Natural killer cell (primary cell): ENCODE measurements around the gene BAZ1A. TPM values are rescaled to one million over a fixed set of nuclear protein-coding genes. Genes with fewer than 3 reads are reported as not detected.

ENCODE experiments used
- ATAC-seq, 3 donors: fragments of 150-1000 bp in 2 of 3; fragments of 200-7000 bp in 1 of 3; cut with Tn5 transposase; 1 replicate in 1 of 3; 2 replicates in 2 of 3; pipeline ENCODE4 v1.10.0; 2021; ENCODE audit warnings: mild to moderate bottlenecking in 2 of 3, moderate library complexity in 2 of 3
- DNase-seq, 2 donors: peaks; one replicate each; pipeline versions ENCODE4 v3.0.0 to v3.0.0-alpha.2; 2013 to 2021; ENCODE audit warnings: mixed read lengths in 1 of 2
- H3K27ac ChIP-seq: one replicate; pipeline ENCODE4 v1.5.1; 2013; ENCODE audit warnings: mild to moderate bottlenecking, low read length
- H3K27me3 ChIP-seq: one replicate; pipeline ENCODE4 v1.6.1; 2013; ENCODE audit warnings: low read length; ENCODE audit not compliant: control insufficient read depth, insufficient read depth
- H3K36me3 ChIP-seq: one replicate; pipeline ENCODE4 v1.6.1; 2013; ENCODE audit warnings: low read length; ENCODE audit not compliant: control insufficient read depth, insufficient read depth
- H3K4me1 ChIP-seq: one replicate; pipeline ENCODE4 v1.6.1; 2013; ENCODE audit warnings: low read length; ENCODE audit not compliant: control insufficient read depth, insufficient read depth
- H3K4me3 ChIP-seq: one replicate; pipeline ENCODE4 v1.5.1; 2013; ENCODE audit warnings: low read length
- H3K9me3 ChIP-seq: one replicate; pipeline ENCODE4 v1.6.1; 2013; ENCODE audit warnings: low read length; ENCODE audit not compliant: control insufficient read depth, insufficient read depth
- H3K27ac Mint-ChIP-seq, 2 donors: one replicate each; pipeline ENCODE4 v1.8.0; 2022; ENCODE audit warnings: mild to moderate bottlenecking in 2 of 2, mixed read lengths in 2 of 2, moderate library complexity in 1 of 2
- H3K27me3 Mint-ChIP-seq, 2 donors: one replicate each; pipeline ENCODE4 v1.8.0; 2022; ENCODE audit warnings: low read depth in 2 of 2, mixed read lengths in 2 of 2
- H3K36me3 Mint-ChIP-seq: one replicate; pipeline ENCODE4 v1.8.0; 2022; ENCODE audit warnings: mixed read lengths
- H3K4me1 Mint-ChIP-seq, 2 donors: one replicate each; pipeline ENCODE4 v1.8.0; 2022; ENCODE audit warnings: mixed read lengths in 2 of 2
- H3K4me3 Mint-ChIP-seq: one replicate; pipeline ENCODE4 v1.8.0; 2022; ENCODE audit warnings: mild to moderate bottlenecking, moderate library complexity, mixed read lengths
- H3K9me3 Mint-ChIP-seq, 2 donors: one replicate each; pipeline ENCODE4 v1.8.0; 2022; ENCODE audit warnings: mixed read lengths in 2 of 2
- WGBS: methylation state at CpG from one replicate; pipeline ENCODE4 v1.1.7; 2013; ENCODE audit warnings: missing lambda C conversion rate; ENCODE audit not compliant: insufficient coverage; 5-methylcytosine and 5-hydroxymethylcytosine counted together
- intact Hi-C: fragments of 100-400 bp; cut with micrococcal nuclease; formaldehyde crosslinking; loops from one replicate; pipeline ENCODE4 v1.14.2; 2022
- total RNA-seq, 4 donors: library from RNA; stranded (reverse); fragments of 120-200 nt in 1 of 4; gene quantifications; one replicate each; pipeline versions ENCODE4 v1.2.3 to v1.2.4, GENCODE V29; 2013 to 2022
- TF ChIP-seq, protein P1 (sequence below): fragments of 200-600 bp; IDR thresholded peaks from one replicate; pipeline ENCODE4 v1.8.0; 2022; ENCODE audit warnings: antibody characterized with exemption

BAZ1A gene, protein sequence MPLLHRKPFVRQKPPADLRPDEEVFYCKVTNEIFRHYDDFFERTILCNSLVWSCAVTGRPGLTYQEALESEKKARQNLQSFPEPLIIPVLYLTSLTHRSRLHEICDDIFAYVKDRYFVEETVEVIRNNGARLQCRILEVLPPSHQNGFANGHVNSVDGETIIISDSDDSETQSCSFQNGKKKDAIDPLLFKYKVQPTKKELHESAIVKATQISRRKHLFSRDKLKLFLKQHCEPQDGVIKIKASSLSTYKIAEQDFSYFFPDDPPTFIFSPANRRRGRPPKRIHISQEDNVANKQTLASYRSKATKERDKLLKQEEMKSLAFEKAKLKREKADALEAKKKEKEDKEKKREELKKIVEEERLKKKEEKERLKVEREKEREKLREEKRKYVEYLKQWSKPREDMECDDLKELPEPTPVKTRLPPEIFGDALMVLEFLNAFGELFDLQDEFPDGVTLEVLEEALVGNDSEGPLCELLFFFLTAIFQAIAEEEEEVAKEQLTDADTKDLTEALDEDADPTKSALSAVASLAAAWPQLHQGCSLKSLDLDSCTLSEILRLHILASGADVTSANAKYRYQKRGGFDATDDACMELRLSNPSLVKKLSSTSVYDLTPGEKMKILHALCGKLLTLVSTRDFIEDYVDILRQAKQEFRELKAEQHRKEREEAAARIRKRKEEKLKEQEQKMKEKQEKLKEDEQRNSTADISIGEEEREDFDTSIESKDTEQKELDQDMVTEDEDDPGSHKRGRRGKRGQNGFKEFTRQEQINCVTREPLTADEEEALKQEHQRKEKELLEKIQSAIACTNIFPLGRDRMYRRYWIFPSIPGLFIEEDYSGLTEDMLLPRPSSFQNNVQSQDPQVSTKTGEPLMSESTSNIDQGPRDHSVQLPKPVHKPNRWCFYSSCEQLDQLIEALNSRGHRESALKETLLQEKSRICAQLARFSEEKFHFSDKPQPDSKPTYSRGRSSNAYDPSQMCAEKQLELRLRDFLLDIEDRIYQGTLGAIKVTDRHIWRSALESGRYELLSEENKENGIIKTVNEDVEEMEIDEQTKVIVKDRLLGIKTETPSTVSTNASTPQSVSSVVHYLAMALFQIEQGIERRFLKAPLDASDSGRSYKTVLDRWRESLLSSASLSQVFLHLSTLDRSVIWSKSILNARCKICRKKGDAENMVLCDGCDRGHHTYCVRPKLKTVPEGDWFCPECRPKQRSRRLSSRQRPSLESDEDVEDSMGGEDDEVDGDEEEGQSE (N-terminal part only)
- total RNA-seq = 10 to 100 TPM; 54.6 to 89.5 (median 64.6) TPM
- 76.3 TPM for total RNA-seq (2013)

DNA sequence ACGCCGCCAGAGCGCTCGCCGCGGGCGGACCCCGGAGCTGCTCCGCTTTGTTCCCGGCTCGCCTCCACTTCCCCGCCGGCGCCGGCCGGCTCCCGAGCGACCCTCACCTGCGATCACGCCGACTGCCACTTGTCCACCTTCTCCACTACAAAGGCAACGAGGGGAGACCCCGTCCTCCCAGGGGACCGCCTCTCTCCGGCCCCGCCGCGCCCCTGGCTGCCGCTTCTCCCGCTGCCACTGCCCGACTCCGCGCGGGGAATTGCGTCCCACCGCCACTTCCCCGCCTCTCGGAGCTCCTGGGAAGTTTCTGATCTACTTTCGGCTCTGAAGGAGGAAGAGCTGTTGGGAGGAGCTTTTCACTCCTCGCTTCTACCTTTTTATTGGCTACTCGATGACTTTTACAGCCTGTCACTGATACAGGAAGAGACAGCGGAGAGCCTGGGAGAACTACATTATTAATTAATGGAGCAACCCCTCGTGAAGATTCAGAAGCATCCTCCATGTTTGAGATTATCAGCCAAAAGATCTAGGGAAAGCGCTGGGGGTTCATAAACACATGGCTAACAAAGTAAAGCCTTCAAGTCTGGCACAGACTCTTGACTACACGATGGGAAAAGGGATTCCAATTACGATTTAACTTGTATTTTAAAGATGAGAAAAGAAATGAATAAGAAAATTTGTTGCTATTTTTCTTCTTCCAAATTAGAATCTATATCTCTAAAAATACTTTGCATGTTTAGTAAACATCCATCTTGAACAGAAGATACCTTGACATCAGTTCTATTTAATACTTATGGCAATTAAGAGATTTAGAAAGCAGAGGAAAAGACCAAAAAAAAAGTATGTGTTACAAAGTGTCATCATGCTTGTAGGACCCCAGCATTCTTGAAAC is at the start of gene BAZ1A:
Gene BAZ1A (minus strand): TSS at position 330 of the 892 bp plus-strand sequence. CDS start 756 bp downstream, outside the sequence.
- peak within 1 kb of the TSS; percentile 98 for H3K27ac ChIP-seq
- ATAC-seq = peak in 1 of 3 donors; percentile 7
- no peaks in the 10 kb centered on the region for H3K36me3 Mint-ChIP-seq
- peak within 1 kb of the TSS; percentile 93 for H3K4me3 ChIP-seq
- no peaks in the 10 kb centered on the region for H3K27me3 ChIP-seq
- under 1% methylated on average over 44 of the region's 46 CpGs for WGBS
- no peaks in the 10 kb centered on the region for H3K27me3 Mint-ChIP-seq
- H3K27ac Mint-ChIP-seq = peak within 1 kb of the TSS; percentile 97 to 99
- peak; percentile 41 to 74 for DNase-seq
- no peaks in the 10 kb centered on the region for H3K9me3 Mint-ChIP-seq
- peaks cover 3% of the 10 kb centered on the region for H3K36me3 ChIP-seq
- TF ChIP-seq, protein P1, sequence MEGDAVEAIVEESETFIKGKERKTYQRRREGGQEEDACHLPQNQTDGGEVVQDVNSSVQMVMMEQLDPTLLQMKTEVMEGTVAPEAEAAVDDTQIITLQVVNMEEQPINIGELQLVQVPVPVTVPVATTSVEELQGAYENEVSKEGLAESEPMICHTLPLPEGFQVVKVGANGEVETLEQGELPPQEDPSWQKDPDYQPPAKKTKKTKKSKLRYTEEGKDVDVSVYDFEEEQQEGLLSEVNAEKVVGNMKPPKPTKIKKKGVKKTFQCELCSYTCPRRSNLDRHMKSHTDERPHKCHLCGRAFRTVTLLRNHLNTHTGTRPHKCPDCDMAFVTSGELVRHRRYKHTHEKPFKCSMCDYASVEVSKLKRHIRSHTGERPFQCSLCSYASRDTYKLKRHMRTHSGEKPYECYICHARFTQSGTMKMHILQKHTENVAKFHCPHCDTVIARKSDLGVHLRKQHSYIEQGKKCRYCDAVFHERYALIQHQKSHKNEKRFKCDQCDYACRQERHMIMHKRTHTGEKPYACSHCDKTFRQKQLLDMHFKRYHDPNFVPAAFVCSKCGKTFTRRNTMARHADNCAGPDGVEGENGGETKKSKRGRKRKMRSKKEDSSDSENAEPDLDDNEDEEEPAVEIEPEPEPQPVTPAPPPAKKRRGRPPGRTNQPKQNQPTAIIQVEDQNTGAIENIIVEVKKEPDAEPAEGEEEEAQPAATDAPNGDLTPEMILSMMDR = no peak
- H3K4me3 Mint-ChIP-seq = peak within 1 kb of the TSS; percentile 99
- intact Hi-C loops = loop anchor here (10.0 kb wide), 2 partner anchors 250 to 340 kb away; partner anchors contain the start of genes EAPP, PPP2R3C and PRORP
- peaks cover 8% of the 10 kb centered on the region for H3K4me1 ChIP-seq
- no peaks in the 10 kb centered on the region for H3K9me3 ChIP-seq
- peaks cover 31 to 34% of the 10 kb centered on the region in 2 donors for H3K4me1 Mint-ChIP-seq

DNA sequence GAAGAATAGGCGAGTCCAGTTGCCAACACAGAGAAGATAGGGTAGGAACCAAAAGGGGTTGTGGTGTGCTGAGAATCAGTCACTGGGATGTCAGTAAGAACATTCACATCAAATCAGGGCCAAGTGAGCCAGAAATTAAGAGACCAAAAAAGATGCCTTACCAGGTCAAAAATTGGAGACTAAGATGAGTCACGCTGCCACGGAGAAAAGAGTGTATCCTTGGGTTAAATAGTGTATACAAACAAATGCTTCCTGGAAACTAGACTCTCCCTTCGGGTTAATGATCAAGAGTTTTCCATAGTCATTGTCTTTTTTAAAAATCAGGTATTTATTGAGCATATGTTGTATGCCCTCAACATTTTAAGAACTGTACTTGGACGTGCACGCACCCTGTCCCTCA is 45.2 kb upstream of the BAZ1A start:
- TF ChIP-seq, protein P1 = no peak
- Mint-ChIP-seq H3K36me3 (no peaks in the 10 kb centered on the region), H3K4me3 (no peak overlapping the region), H3K9me3 (no peaks in the 10 kb centered on the region), H3K27ac (no peak overlapping the region), H3K4me1 (no peaks in the 10 kb centered on the region), H3K27me3 (no peaks in the 10 kb centered on the region)
- no peaks in the 10 kb centered on the region for H3K4me1 ChIP-seq
- H3K27me3 ChIP-seq = no peaks in the 10 kb centered on the region
- 76% methylated on average over 6 of the region's 6 CpGs for WGBS
- H3K36me3 ChIP-seq = no peaks in the 10 kb centered on the region
- DNase-seq = no peak
- intact Hi-C loops = no loop called here
- H3K4me3 ChIP-seq = no peak overlapping the region
- no peak for ATAC-seq
- H3K9me3 ChIP-seq = no peaks in the 10 kb centered on the region
- H3K27ac ChIP-seq = no peak overlapping the region

DNA sequence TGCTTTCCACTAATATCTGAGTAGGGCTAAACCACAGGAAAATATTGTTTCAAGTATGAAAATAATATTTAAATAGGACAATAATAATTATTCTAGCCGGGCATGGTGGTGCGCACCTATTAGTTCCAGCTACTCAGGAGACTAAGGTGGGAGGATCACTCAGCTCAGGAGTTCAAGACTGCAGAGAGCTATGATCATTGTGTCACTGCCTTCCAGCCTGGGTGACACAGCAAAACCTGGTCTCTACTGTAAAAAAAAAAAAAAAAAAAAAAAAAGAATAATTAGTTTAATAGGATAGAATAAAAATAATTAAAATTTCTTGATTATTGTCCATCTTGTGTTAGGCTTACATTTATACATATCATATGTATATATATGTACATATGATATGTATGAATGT is 38.5 kb upstream of the BAZ1A start:
- no peaks in the 10 kb centered on the region for H3K4me1 ChIP-seq
- TF ChIP-seq, protein P1 = no peak
- DNase-seq = no peak
- 96% methylated on average over 2 of the region's 2 CpGs for WGBS
- no peaks in the 10 kb centered on the region for H3K36me3 Mint-ChIP-seq
- H3K27me3 Mint-ChIP-seq = no peaks in the 10 kb centered on the region
- no peaks in the 10 kb centered on the region for H3K9me3 Mint-ChIP-seq
- H3K27me3 ChIP-seq = no peaks in the 10 kb centered on the region
- no peaks in the 10 kb centered on the region for H3K36me3 ChIP-seq
- ATAC-seq = no peak
- H3K27ac Mint-ChIP-seq = no peak overlapping the region
- H3K4me3 ChIP-seq = no peak overlapping the region
- no peaks in the 10 kb centered on the region for H3K4me1 Mint-ChIP-seq
- intact Hi-C loops = loop anchor here (10.0 kb wide), 1 partner anchor 239 kb away; no protein-coding TSS in a partner anchor
- no peaks in the 10 kb centered on the region for H3K9me3 ChIP-seq
- no peak overlapping the region for H3K4me3 Mint-ChIP-seq
- no peak overlapping the region for H3K27ac ChIP-seq
